Heart right ventricle (tissue), 16 donors: ENCODE measurements around the gene CHTOP. TPM values are rescaled to one million over a fixed set of nuclear protein-coding genes. Genes with fewer than 3 reads are reported as not detected.

ENCODE experiments used
- ATAC-seq, 8 donors: fragments of 200-7000 bp; cut with Tn5 transposase; one replicate each; pipeline ENCODE4 v1.9.1; 2020; ENCODE audit warnings: mild to moderate bottlenecking in 8 of 8, moderate library complexity in 8 of 8, moderate number of reproducible peaks in 1 of 8
- DNase-seq, 2 donors: peaks; one replicate each; pipeline ENCODE4 v3.0.0-alpha.2; 2020
- H3K27ac ChIP-seq, 10 donors: fragments of 200-600 bp; sonication (generic) in 2 of 10; one replicate each; pipeline versions ENCODE4 v1.5.0 to v1.8.0; 2020 to 2022; ENCODE audit warnings: mild to moderate bottlenecking in 3 of 10
- H3K27me3 ChIP-seq, 7 donors: fragments of 200-600 bp; one replicate each; pipeline ENCODE4 v1.8.0; 2021 to 2022; ENCODE audit warnings: mild to moderate bottlenecking in 2 of 7
- H3K36me3 ChIP-seq, 9 donors: fragments of 200-600 bp; sonication (generic) in 1 of 9; one replicate each; pipeline versions ENCODE4 v1.5.0 to v1.8.0; 2020 to 2022; ENCODE audit warnings: mild to moderate bottlenecking in 2 of 9
- H3K4me1 ChIP-seq, 9 donors: fragments of 200-600 bp; sonication (generic) in 1 of 9; one replicate each; pipeline versions ENCODE4 v1.5.0 to v1.8.0; 2020 to 2022; ENCODE audit warnings: mild to moderate bottlenecking in 4 of 9
- H3K4me3 ChIP-seq, 10 donors: fragments of 200-600 bp; sonication (generic) in 2 of 10; one replicate each; pipeline versions ENCODE4 v1.5.0 to v1.8.0; 2020 to 2022; ENCODE audit warnings: mild to moderate bottlenecking in 7 of 10, moderate library complexity in 2 of 10
- H3K9me3 ChIP-seq, 11 donors: fragments of 200-600 bp in 10 of 11; sonication (generic) in 2 of 11; one replicate each; pipeline versions ENCODE4 v1.5.0 to v1.8.0; 2013 to 2022; ENCODE audit warnings: mild to moderate bottlenecking in 2 of 11, control low read depth in 1 of 11, moderate library complexity in 1 of 11
- CTCF ChIP-seq, 9 donors: fragments of 200-600 bp; sonication (generic) in 2 of 9; IDR thresholded peaks; one replicate each; pipeline versions ENCODE4 v1.5.0 to v1.8.0; 2021 to 2022; ENCODE audit warnings: antibody characterized with exemption in 9 of 9, mild to moderate bottlenecking in 5 of 9, moderate library complexity in 1 of 9
- WGBS, 2 donors: extraction: QIAGEN DNeasy Blood & Tissue Kit; methylation state at CpG; one replicate each; pipeline ENCODE4 v1.1.7; 2013; ENCODE audit warnings: inconsistent platforms in 1 of 2; 5-methylcytosine and 5-hydroxymethylcytosine counted together
- intact Hi-C, 10 donors: fragments of 100-400 bp; cut with DNase I; formaldehyde crosslinking; loops; one replicate each; pipeline versions ENCODE4 v1.11.1 to v1.14.2; 2022
- polyA plus RNA-seq, 2 donors: library from polyadenylated mRNA; stranded (reverse); fragments of 200-250 nt; gene quantifications; one replicate each; pipeline ENCODE4 v1.2.3, GENCODE V29; 2013
- total RNA-seq, 10 donors: library from RNA; stranded (reverse); fragmentation: NEBNext Ultra II Directional in 3 of 10; extraction: Animal tissue kit (Norgen Biotek cat#: 25700) in 3 of 10; gene quantifications; one replicate each; pipeline versions ENCODE4 v1.2.1 to v1.2.4, GENCODE V29; 2021 to 2023
- donor health status: Arrhythmogenic right ventricular cardiomyopathy.
- donor health status: ischemic (EF 13 %, LVEDD 7.1; RV severe dilation, severe dysfunction).
- donor health status: healthy with polysubstance abuse.
- donor health status: DM: no; HTN: yes; CAD: no.
- donor health status: DM: no; HTN: no; CAD: no.
- donor health status: ischemic (EF 25% LVEDD 6.9; RV normal size, moderate dysfunction).
- donor health status: ischemic (EF 25% LVEDD 5.7; RV mildly dilated, moderate dysfunction).
- donor health status: healthy.
- donor health status: DM: yes; HTN: yes; CAD: no.
- donor health status: Ischemic cardiomyopathy.
- donor health status: ischemic (EF 35%, LVEDD 5.7; RV mildly dilated, moderate dysfunction).
- donor health status: nonischemic (EF 11% LVEDD 7.7; RV severe dilation, severe dysfunction).
- donor health status: DM: yes; HTN: yes; CAD: no.
- donor health status: PGD.
- donor health status: ischemic (EF 29% LVEDD 5.4; RV normal size, mild dysfunction).
- donor health status: nonischemic (EF 23%, LVEDD 6.1; RV moderate dilation, normal function).

The CHTOP gene
- total and polyA plus RNA-seq, 12 donors = 61.6 to 95.5 (median 77.7) TPM

DNA sequence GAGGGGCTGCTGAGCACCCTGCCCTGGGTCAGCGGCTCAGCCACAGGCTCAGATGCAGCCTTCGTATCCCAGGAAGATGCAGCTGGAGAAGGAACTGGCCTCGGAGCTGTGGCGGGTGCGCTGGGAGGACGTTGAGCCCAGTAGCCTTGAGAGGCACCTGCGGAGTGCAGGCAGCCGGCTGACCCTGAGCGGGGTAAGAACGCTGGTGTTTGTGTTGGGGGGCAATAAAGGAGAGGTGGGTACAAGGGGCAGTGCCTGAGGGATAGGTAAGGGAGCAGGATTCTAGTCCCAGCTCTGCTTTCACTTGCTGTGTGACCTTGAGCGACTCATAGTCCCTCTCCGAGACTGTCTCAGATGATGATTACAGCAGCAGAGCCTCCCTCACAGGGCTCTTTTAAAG is 51.0 kb downstream of the CHTOP start:
- Histone ChIP-seq H3K27me3 (peaks cover 0 to 14% (median 0%) of the 10 kb centered on the region in 7 donors), H3K4me1 (peaks cover 0 to 5% (median 0%) of the 10 kb centered on the region in 9 donors), H3K36me3 (peaks cover 0 to 77% (median 3%) of the 10 kb centered on the region in 9 donors), H3K9me3 (no peaks in the 10 kb centered on the region), H3K4me3 (no peak overlapping the region), H3K27ac (no peak overlapping the region)
- no peak for TF ChIP-seq CTCF (IDR thresholded peaks at IDR 0.05)
- no peak for DNase-seq
- no peak for ATAC-seq
- WGBS, 2 donors = 89 to 91% methylated on average over 12 of the region's 12 CpGs
- intact Hi-C loops = loop anchor here in 1 of 10 donors (5.0 kb wide), 1 partner anchor 82 kb away; no protein-coding TSS in a partner anchor

GRCh38 chr1:153685544-153686340 is 51.9 kb downstream of the CHTOP start:
- 84 to 87% methylated on average over 11 of the region's 11 CpGs for WGBS, 2 donors
- ATAC-seq (no peak), DNase-seq (no peak)
- Histone ChIP-seq H3K9me3 (no peaks in the 10 kb centered on the region), H3K27me3 (peaks cover 0 to 6% (median 0%) of the 10 kb centered on the region in 7 donors), H3K4me1 (no peaks in the 10 kb centered on the region), H3K27ac (no peak overlapping the region), H3K4me3 (no peak overlapping the region), H3K36me3 (peaks cover 0 to 84% (median 3%) of the 10 kb centered on the region in 9 donors)
- no peak for TF ChIP-seq CTCF (IDR thresholded peaks at IDR 0.05)
- intact Hi-C loops = no loop called here

- TF ChIP-seq CTCF (IDR thresholded peaks at IDR 0.05) = no peak
- H3K4me1 ChIP-seq = no peaks in the 10 kb centered on the region
- H3K27ac ChIP-seq = no peak overlapping the region
- H3K4me3 ChIP-seq = no peak overlapping the region
- no peaks in the 10 kb centered on the region for H3K9me3 ChIP-seq
- peaks cover 0 to 92% (median 3%) of the 10 kb centered on the region in 9 donors for H3K36me3 ChIP-seq
- intact Hi-C loops = no loop called here
- WGBS, 2 donors = 91 to 92% methylated on average over 16 of the region's 16 CpGs
- ATAC-seq = no peak
- DNase-seq = no peak
- no peaks in the 10 kb centered on the region for H3K27me3 ChIP-seq
Observed at GRCh38 chr1:153687346-153688125, 53.7 kb downstream of the CHTOP start.

- ATAC-seq (no peak), DNase-seq (no peak)
- Histone ChIP-seq H3K27ac (no peak overlapping the region), H3K36me3 (peaks cover 0 to 91% (median 0%) of the 10 kb centered on the region in 9 donors), H3K27me3 (no peaks in the 10 kb centered on the region), H3K4me1 (no peaks in the 10 kb centered on the region), H3K4me3 (no peak overlapping the region), H3K9me3 (no peaks in the 10 kb centered on the region)
- intact Hi-C loops = no loop called here
- 79 to 87% methylated on average over 7 of the region's 7 CpGs for WGBS, 2 donors
- no peak for TF ChIP-seq CTCF (IDR thresholded peaks at IDR 0.05)
Observed at GRCh38 chr1:153688276-153688675, 54.4 kb downstream of the CHTOP start.
